Measurements from ENCODE around the gene GNA12. TPM values are rescaled to one million over a fixed set of nuclear protein-coding genes. Genes with fewer than 3 reads are reported as not detected.
A peak's percentile ranks its signal among the peaks of the same experiment; 100 is the strongest.

The GNA12 gene
- total and polyA plus RNA-seq, 2 experiments from 2014 or later = 11.2 to 13.8 TPM

DNA sequence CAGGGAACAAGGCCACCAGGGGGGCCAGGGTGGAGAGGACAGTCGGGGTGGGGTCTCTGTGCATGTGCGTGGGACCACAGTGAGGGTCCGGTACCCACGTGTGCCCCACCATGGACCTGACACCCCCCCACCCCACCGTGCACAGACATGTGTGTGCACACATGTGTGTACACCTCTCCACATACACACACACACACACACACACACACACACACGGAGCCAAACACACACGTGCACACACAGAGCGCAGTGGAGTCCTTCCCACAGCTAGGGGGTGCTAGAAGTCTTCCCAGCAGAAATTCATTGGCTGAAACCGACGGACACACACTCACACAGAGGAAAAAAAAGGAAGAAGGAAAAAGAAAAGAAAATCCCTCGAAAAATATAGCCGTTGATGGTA lies 42.8 kb upstream of the GNA12 start:
- Histone ChIP-seq H3K9ac (no peak overlapping the region), H3K27ac (no peak overlapping the region), H3K4me1 (ENCODE audit: insufficient read depth) (no peaks in the 10 kb centered on the region), H3K79me2 (ENCODE audit: insufficient read depth) (no peaks in the 10 kb centered on the region), H4K20me1 (ENCODE audit: insufficient read depth) (no peaks in the 10 kb centered on the region), H3K27me3 (replicated peaks; ENCODE audit: insufficient read depth) (no peaks in the 10 kb centered on the region), H3K36me3 (ENCODE audit: low read depth) (no peaks in the 10 kb centered on the region), H3K4me2 (ENCODE audit: unreplicated experiment) (no peak overlapping the region), H3K4me3 (no peak overlapping the region), H3K9me2 (ENCODE audit: insufficient read depth) (no peaks in the 10 kb centered on the region), H2AFZ (no peak overlapping the region), H3K9me3 (ENCODE audit: low read depth) (no peaks in the 10 kb centered on the region), H3F3A (ENCODE audit: insufficient read depth) (no peaks in the 10 kb centered on the region)
- in situ Hi-C loops (cut with MboI) = loop anchor here (25.0 kb wide), 1 partner anchor 1000 kb away; no protein-coding TSS in a partner anchor
- DNase-seq = peak; percentile 83
- TF ChIP-seq EZH2phosphoT487 (IDR thresholded peaks at IDR 0.05; ENCODE audit: insufficient read depth, low read depth) = no peak
- 1 to 11% methylated on average over 7 to 12 of the region's 12 CpGs for WGBS, 2 experiments (ENCODE audit: low coverage in 1 of 2, low lambda C conversion rate in 2 of 2, missing lambda C conversion rate in 2 of 2)

- TF ChIP-seq EZH2 (IDR thresholded peaks at IDR 0.05; ENCODE audit: insufficient read depth, poor library complexity, severe bottlenecking) = no peak
- no peak for TF ChIP-seq EZH2phosphoT487 (IDR thresholded peaks at IDR 0.05; ENCODE audit: insufficient read depth, low read depth)
- H3K9me2 ChIP-seq (ENCODE audit: insufficient read depth) = no peaks in the 10 kb centered on the region
- in situ Hi-C loops (cut with MboI) = loop anchor here (25.0 kb wide), 1 partner anchor 1001 kb away; no protein-coding TSS in a partner anchor
- DNase-seq = no peak
- 40 to 43% methylated on average over 5 of the region's 5 CpGs for WGBS, 2 experiments (ENCODE audit: low coverage in 1 of 2, low lambda C conversion rate in 2 of 2, missing lambda C conversion rate in 2 of 2)
- H3K4me1 ChIP-seq (ENCODE audit: insufficient read depth) = no peaks in the 10 kb centered on the region
- no peak overlapping the region for H3K9ac ChIP-seq
- no peaks in the 10 kb centered on the region for H3K27me3 ChIP-seq (replicated peaks; ENCODE audit: insufficient read depth)
- no peak overlapping the region for H3K27ac ChIP-seq
- no peaks in the 10 kb centered on the region for H3K79me2 ChIP-seq (ENCODE audit: insufficient read depth)
- H3K4me2 ChIP-seq (ENCODE audit: unreplicated experiment) = no peak overlapping the region
- H4K20me1 ChIP-seq (ENCODE audit: insufficient read depth) = no peaks in the 10 kb centered on the region
- H3K9me3 ChIP-seq (ENCODE audit: low read depth) = no peaks in the 10 kb centered on the region
- no peak overlapping the region for H2AFZ ChIP-seq
- no peaks in the 10 kb centered on the region for H3F3A ChIP-seq (ENCODE audit: insufficient read depth)
- no peak overlapping the region for H3K4me3 ChIP-seq
- H3K36me3 ChIP-seq (ENCODE audit: low read depth) = no peaks in the 10 kb centered on the region
Observed at GRCh38 chr7:2886391-2886790, 42.3 kb upstream of the GNA12 start.

- H3K9me3 ChIP-seq (ENCODE audit: low read depth) = no peaks in the 10 kb centered on the region
- WGBS, 2 experiments (ENCODE audit: low coverage in 1 of 2, low lambda C conversion rate in 2 of 2, missing lambda C conversion rate in 2 of 2) = 20 to 27% methylated on average over 9 of the region's 9 CpGs
- no peak overlapping the region for H2AFZ ChIP-seq
- no peak overlapping the region for H3K9ac ChIP-seq
- H3K4me3 ChIP-seq = no peak overlapping the region
- no peaks in the 10 kb centered on the region for H3K36me3 ChIP-seq (ENCODE audit: low read depth)
- H3F3A ChIP-seq (ENCODE audit: insufficient read depth) = no peaks in the 10 kb centered on the region
- TF ChIP-seq EZH2 (IDR thresholded peaks at IDR 0.05; ENCODE audit: insufficient read depth, poor library complexity, severe bottlenecking) = no peak
- TF ChIP-seq EZH2phosphoT487 (IDR thresholded peaks at IDR 0.05; ENCODE audit: insufficient read depth, low read depth) = no peak
- no peaks in the 10 kb centered on the region for H3K9me2 ChIP-seq (ENCODE audit: insufficient read depth)
- no peak overlapping the region for H3K27ac ChIP-seq
- H4K20me1 ChIP-seq (ENCODE audit: insufficient read depth) = no peaks in the 10 kb centered on the region
- DNase-seq = no peak
- no peaks in the 10 kb centered on the region for H3K79me2 ChIP-seq (ENCODE audit: insufficient read depth)
- in situ Hi-C loops (cut with MboI) = loop anchor here (25.0 kb wide), 1 partner anchor 1003 kb away; no protein-coding TSS in a partner anchor
- H3K4me2 ChIP-seq (ENCODE audit: unreplicated experiment) = no peak overlapping the region
- H3K4me1 ChIP-seq (ENCODE audit: insufficient read depth) = no peaks in the 10 kb centered on the region
- no peaks in the 10 kb centered on the region for H3K27me3 ChIP-seq (replicated peaks; ENCODE audit: insufficient read depth)
Observed at GRCh38 chr7:2884161-2884560, 40.1 kb upstream of the GNA12 start.

GRCh38 chr7:2883101-2883500 lies 39.0 kb upstream of the GNA12 start:
- WGBS, 2 experiments (ENCODE audit: low coverage in 1 of 2, low lambda C conversion rate in 2 of 2, missing lambda C conversion rate in 2 of 2) = 63 to 65% methylated on average over 17 of the region's 17 CpGs
- Histone ChIP-seq H3F3A (ENCODE audit: insufficient read depth) (no peaks in the 10 kb centered on the region), H3K36me3 (ENCODE audit: low read depth) (no peaks in the 10 kb centered on the region), H3K27ac (no peak overlapping the region), H3K27me3 (replicated peaks; ENCODE audit: insufficient read depth) (no peaks in the 10 kb centered on the region), H3K4me1 (ENCODE audit: insufficient read depth) (no peaks in the 10 kb centered on the region), H3K9me2 (ENCODE audit: insufficient read depth) (no peaks in the 10 kb centered on the region), H2AFZ (no peak overlapping the region), H3K9ac (no peak overlapping the region), H3K4me3 (no peak overlapping the region), H3K4me2 (ENCODE audit: unreplicated experiment) (no peak overlapping the region), H4K20me1 (ENCODE audit: insufficient read depth) (no peaks in the 10 kb centered on the region), H3K79me2 (ENCODE audit: insufficient read depth) (no peaks in the 10 kb centered on the region), H3K9me3 (ENCODE audit: low read depth) (no peaks in the 10 kb centered on the region)
- in situ Hi-C loops (cut with MboI) = loop anchor here (25.0 kb wide), 1 partner anchor 1004 kb away; no protein-coding TSS in a partner anchor
- no peak for DNase-seq
- TF ChIP-seq EZH2phosphoT487 (IDR thresholded peaks at IDR 0.05; ENCODE audit: insufficient read depth, low read depth) (no peak), EZH2 (IDR thresholded peaks at IDR 0.05; ENCODE audit: insufficient read depth, poor library complexity, severe bottlenecking) (no peak)

DNA sequence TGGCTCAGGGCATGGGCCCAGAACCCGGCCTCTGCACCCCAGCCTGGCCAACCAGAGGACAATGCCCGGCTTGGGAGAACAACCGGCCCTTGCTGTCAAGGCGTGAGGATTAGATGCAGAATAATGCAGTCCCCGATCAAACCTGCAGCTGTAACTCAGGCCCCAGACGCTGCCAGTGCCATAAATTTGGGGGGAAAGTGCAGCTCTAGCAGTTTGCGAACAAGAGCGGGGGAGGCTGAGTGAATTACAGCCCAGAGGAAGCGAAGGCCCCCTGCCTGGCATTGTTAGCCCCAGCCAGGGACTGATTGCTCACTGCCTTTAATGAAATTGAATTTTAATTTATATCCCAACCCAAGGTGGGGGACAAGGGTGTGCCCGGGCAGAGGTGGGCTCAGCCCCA lies 38.0 kb upstream of the GNA12 start:
- Histone ChIP-seq H3K4me3 (no peak overlapping the region), H3K79me2 (ENCODE audit: insufficient read depth) (no peaks in the 10 kb centered on the region), H3K27me3 (replicated peaks; ENCODE audit: insufficient read depth) (no peaks in the 10 kb centered on the region), H3K36me3 (ENCODE audit: low read depth) (no peaks in the 10 kb centered on the region), H3K4me1 (ENCODE audit: insufficient read depth) (no peaks in the 10 kb centered on the region), H4K20me1 (ENCODE audit: insufficient read depth) (no peaks in the 10 kb centered on the region), H3F3A (ENCODE audit: insufficient read depth) (no peaks in the 10 kb centered on the region), H3K9ac (no peak overlapping the region), H3K27ac (no peak overlapping the region), H3K9me3 (ENCODE audit: low read depth) (no peaks in the 10 kb centered on the region), H3K9me2 (ENCODE audit: insufficient read depth) (no peaks in the 10 kb centered on the region), H3K4me2 (ENCODE audit: unreplicated experiment) (no peak overlapping the region), H2AFZ (no peak overlapping the region)
- in situ Hi-C loops (cut with MboI) = loop anchor here (25.0 kb wide), 1 partner anchor 1005 kb away; no protein-coding TSS in a partner anchor
- DNase-seq = no peak
- 64 to 68% methylated on average over 10 of the region's 10 CpGs for WGBS, 2 experiments (ENCODE audit: low coverage in 1 of 2, low lambda C conversion rate in 2 of 2, missing lambda C conversion rate in 2 of 2)
- TF ChIP-seq EZH2phosphoT487 (IDR thresholded peaks at IDR 0.05; ENCODE audit: insufficient read depth, low read depth) = no peak
- no peak for TF ChIP-seq EZH2 (IDR thresholded peaks at IDR 0.05; ENCODE audit: insufficient read depth, poor library complexity, severe bottlenecking)

Measured in GM23248 (cell line).